GM23338 (cell line): ENCODE results near the gene PLEKHH3. TPM values are rescaled to one million over a fixed set of nuclear protein-coding genes. Genes with fewer than 3 reads are reported as not detected.
A peak's percentile ranks its signal among the peaks of the same experiment; 100 is the strongest.

Experiments
- ATAC-seq: fragments of 200-7000 bp; cut with Tn5 transposase; 3 replicates; pipeline ENCODE4 v1.9.1; 2020
- DNase-seq: peaks from one replicate; pipeline ENCODE4 v3.0.0-alpha.2; 2015; ENCODE audit warnings: low spot score
- H2AFZ ChIP-seq: fragments of 200-600 bp; sonication (generic); 2 replicates; pipeline ENCODE4 v1.8.0; 2016; ENCODE audit warnings: antibody characterized with exemption, mild to moderate bottlenecking, moderate library complexity
- H3F3A ChIP-seq: fragments of 200-600 bp; sonication (generic); replicated peaks from 2 replicates; pipeline ENCODE4 v1.8.0; 2017; ENCODE audit warnings: antibody characterized with exemption, mixed run types, low read depth
- H3K27ac ChIP-seq: fragments of 200-600 bp; sonication (generic); 2 replicates; pipeline ENCODE4 v1.6.1; 2016; ENCODE audit warnings: low read depth
- H3K27me3 ChIP-seq: fragments of 200-600 bp; sonication (generic); 2 replicates; pipeline ENCODE4 v1.8.0; 2016; ENCODE audit warnings: mild to moderate bottlenecking, mixed run types, moderate library complexity; ENCODE audit not compliant: insufficient read depth
- H3K36me3 ChIP-seq: fragments of 200-600 bp; sonication (generic); 2 replicates; pipeline ENCODE4 v1.8.0; 2016; ENCODE audit warnings: mild to moderate bottlenecking; ENCODE audit not compliant: insufficient read depth
- H3K4me1 ChIP-seq: fragments of 200-600 bp; sonication (generic); 2 replicates; pipeline ENCODE4 v1.8.0; 2016; ENCODE audit warnings: mild to moderate bottlenecking, moderate library complexity; ENCODE audit not compliant: insufficient read depth
- H3K4me2 ChIP-seq: fragments of 200-600 bp; sonication (generic); 2 replicates; pipeline ENCODE4 v1.7.1; 2017; ENCODE audit warnings: mixed run types
- H3K4me3 ChIP-seq: fragments of 200-600 bp; sonication (generic); 2 replicates; pipeline ENCODE4 v1.6.1; 2016; ENCODE audit warnings: mixed run types
- H3K79me2 ChIP-seq: fragments of 200-600 bp; sonication (generic); replicated peaks from 2 replicates; pipeline ENCODE4 v1.8.0; 2017; ENCODE audit warnings: mild to moderate bottlenecking; ENCODE audit not compliant: insufficient read depth
- H3K9me2 ChIP-seq: fragments of 200-600 bp; sonication (generic); 2 replicates; pipeline ENCODE4 v1.8.0; 2017; ENCODE audit not compliant: insufficient read depth
- H4K20me1 ChIP-seq: fragments of 200-600 bp; sonication (generic); replicated peaks from 2 replicates; pipeline ENCODE4 v1.8.0; 2017; ENCODE audit warnings: mild to moderate bottlenecking; ENCODE audit not compliant: insufficient read depth
- H3K27ac Mint-ChIP-seq: 2 replicates; pipeline ENCODE4 v1.8.0; 2020; ENCODE audit warnings: inconsistent platforms, mild to moderate bottlenecking, moderate library complexity, mixed read lengths
- H3K27me3 Mint-ChIP-seq: 3 replicates; pipeline ENCODE4 v1.8.0; 2022; ENCODE audit warnings: low read depth, mild to moderate bottlenecking, moderate library complexity, mixed read lengths, inconsistent platforms; ENCODE audit not compliant: insufficient read depth, poor library complexity
- H3K36me3 Mint-ChIP-seq: 3 replicates; pipeline ENCODE4 v1.8.0; 2021; ENCODE audit warnings: low read depth, mild to moderate bottlenecking, inconsistent platforms, moderate library complexity, mixed read lengths
- H3K4me1 Mint-ChIP-seq: 3 replicates; pipeline ENCODE4 v1.8.0; 2020; ENCODE audit warnings: mild to moderate bottlenecking, inconsistent platforms, mixed read lengths
- H3K4me3 Mint-ChIP-seq: 3 replicates; pipeline ENCODE4 v1.8.0; 2021; ENCODE audit warnings: moderate library complexity, mild to moderate bottlenecking, inconsistent platforms, mixed read lengths
- H3K9me3 Mint-ChIP-seq: 3 replicates; pipeline ENCODE4 v1.8.0; 2020; ENCODE audit warnings: moderate library complexity, mild to moderate bottlenecking, inconsistent platforms, mixed read lengths
- CREB1 ChIP-seq: fragments of 250-450 bp; sonication (Bioruptor Pico); IDR thresholded peaks from 2 replicates; pipeline ENCODE4 v1.5.0; 2020; ENCODE audit warnings: low read depth, mild to moderate bottlenecking, moderate library complexity
- EZH2 ChIP-seq: fragments of 200-600 bp; sonication (generic); IDR thresholded peaks from one replicate; pipeline ENCODE4 v1.8.0; 2017; ENCODE audit warnings: antibody characterized with exemption, mild to moderate bottlenecking, low read depth; ENCODE audit not compliant: unreplicated experiment
- JUNB ChIP-seq: IDR thresholded peaks from one replicate; pipeline ENCODE4 v1.6.1; 2016; ENCODE audit warnings: antibody characterized with exemption; ENCODE audit not compliant: unreplicated experiment
- NANOG ChIP-seq: IDR thresholded peaks from 2 replicates; pipeline ENCODE4 v1.6.1; 2016; ENCODE audit warnings: antibody characterized with exemption, borderline replicate concordance
- POLR2AphosphoS5 ChIP-seq: IDR thresholded peaks from 2 replicates; pipeline ENCODE4 v1.6.1; 2016; ENCODE audit warnings: antibody characterized with exemption, low read depth
- STAT1 ChIP-seq: IDR thresholded peaks from one replicate; pipeline ENCODE4 v1.6.1; 2016; ENCODE audit warnings: antibody characterized with exemption; ENCODE audit not compliant: unreplicated experiment
- ZNF114 ChIP-seq: fragments of 250-450 bp; sonication (Bioruptor Pico); IDR thresholded peaks from 2 replicates; pipeline ENCODE4 v1.5.0; 2020; ENCODE audit warnings: mild to moderate bottlenecking, moderate library complexity
- ZNF331 ChIP-seq: fragments of 250-450 bp; sonication (Bioruptor Pico); IDR thresholded peaks from 2 replicates; pipeline ENCODE4 v1.5.0; 2020; ENCODE audit warnings: low read depth, mild to moderate bottlenecking, moderate library complexity
- polyA plus RNA-seq: library from polyadenylated mRNA; unstranded; fragments of >200 nt; fragmentation: Nextera tagmentation; extraction: Ambion mirVana; gene quantifications from 2 replicates; pipeline ENCODE4 v1.2.1, GENCODE V29; 2016
- total RNA-seq: library from RNA; depleted of rRNA; stranded (reverse); fragments of >200 nt; shearing (Covaris generic); gene quantifications from 2 replicates; pipeline ENCODE4 v1.2.3, GENCODE V29; 2014
- TF ChIP-seq, protein P1 (sequence below): IDR thresholded peaks from one replicate; pipeline ENCODE4 v1.6.1; 2018; ENCODE audit warnings: antibody characterized with exemption; ENCODE audit not compliant: unreplicated experiment
- TF ChIP-seq, protein P2 (sequence below): IDR thresholded peaks from 2 replicates; pipeline ENCODE4 v1.6.1; 2016; ENCODE audit warnings: antibody characterized with exemption
- TF ChIP-seq, protein P3 (sequence below), 2 experiments: fragments of 200-600 bp in 1 of 2; sonication (generic) in 1 of 2; conservative IDR thresholded peaks; 2 replicates each; pipeline versions ENCODE4 v1.5.1 to v1.6.1; 2016 to 2017; ENCODE audit warnings: antibody characterized with exemption in 2 of 2, low read depth in 2 of 2, mild to moderate bottlenecking in 2 of 2, moderate library complexity in 1 of 2

PLEKHH3 gene
- total and polyA plus RNA-seq, 2 experiments from 2014 or later, result 10.9 to 24.2 TPM

DNA sequence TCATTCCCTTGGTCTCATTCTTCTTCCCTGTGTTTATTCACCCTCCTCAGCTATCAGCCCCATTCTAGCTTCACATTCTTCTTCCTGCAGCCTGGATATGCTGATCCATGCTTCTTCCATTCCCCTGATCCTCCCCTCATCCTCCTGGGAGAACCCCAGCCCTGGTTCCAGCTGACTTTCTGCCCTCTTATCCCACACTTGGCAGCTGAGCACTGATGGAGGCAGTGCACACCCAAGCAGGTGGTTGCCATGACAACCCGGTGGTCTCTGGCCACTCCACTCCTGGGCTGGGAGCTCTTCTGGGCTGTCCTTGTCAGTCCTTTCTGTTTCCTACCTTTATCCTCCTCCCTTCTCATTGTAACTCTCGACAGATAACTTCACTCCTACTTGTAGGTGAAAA is 34.5 kb downstream of the PLEKHH3 start:
- Histone ChIP-seq H3F3A (no peaks in the 10 kb centered on the region), H2AFZ (peak overlapping the region; percentile 93), H3K4me3 (no peak overlapping the region), H4K20me1 (no peaks in the 10 kb centered on the region), H3K36me3 (no peaks in the 10 kb centered on the region), H3K4me2 (no peak overlapping the region), H3K9me2 (no peaks in the 10 kb centered on the region), H3K27ac (no peak overlapping the region), H3K27me3 (no peaks in the 10 kb centered on the region), H3K79me2 (no peaks in the 10 kb centered on the region), H3K4me1 (peaks cover 5% of the 10 kb centered on the region; the same call in 1 of the 2 replicates)
- Mint-ChIP-seq H3K36me3 (no peaks in the 10 kb centered on the region), H3K4me3 (no peak overlapping the region), H3K27me3 (peaks cover 8% of the 10 kb centered on the region), H3K4me1 (peaks cover 8% of the 10 kb centered on the region), H3K9me3 (no peaks in the 10 kb centered on the region), H3K27ac (no peak overlapping the region)
- ATAC-seq (peak; percentile 67), DNase-seq (peak; percentile 53)
- TF ChIP-seq STAT1 (no peak), JUNB (no peak), NANOG (no peak), CREB1 (CRISPR knock-in tag) (no peak)
- TF ChIP-seq, protein P1, sequence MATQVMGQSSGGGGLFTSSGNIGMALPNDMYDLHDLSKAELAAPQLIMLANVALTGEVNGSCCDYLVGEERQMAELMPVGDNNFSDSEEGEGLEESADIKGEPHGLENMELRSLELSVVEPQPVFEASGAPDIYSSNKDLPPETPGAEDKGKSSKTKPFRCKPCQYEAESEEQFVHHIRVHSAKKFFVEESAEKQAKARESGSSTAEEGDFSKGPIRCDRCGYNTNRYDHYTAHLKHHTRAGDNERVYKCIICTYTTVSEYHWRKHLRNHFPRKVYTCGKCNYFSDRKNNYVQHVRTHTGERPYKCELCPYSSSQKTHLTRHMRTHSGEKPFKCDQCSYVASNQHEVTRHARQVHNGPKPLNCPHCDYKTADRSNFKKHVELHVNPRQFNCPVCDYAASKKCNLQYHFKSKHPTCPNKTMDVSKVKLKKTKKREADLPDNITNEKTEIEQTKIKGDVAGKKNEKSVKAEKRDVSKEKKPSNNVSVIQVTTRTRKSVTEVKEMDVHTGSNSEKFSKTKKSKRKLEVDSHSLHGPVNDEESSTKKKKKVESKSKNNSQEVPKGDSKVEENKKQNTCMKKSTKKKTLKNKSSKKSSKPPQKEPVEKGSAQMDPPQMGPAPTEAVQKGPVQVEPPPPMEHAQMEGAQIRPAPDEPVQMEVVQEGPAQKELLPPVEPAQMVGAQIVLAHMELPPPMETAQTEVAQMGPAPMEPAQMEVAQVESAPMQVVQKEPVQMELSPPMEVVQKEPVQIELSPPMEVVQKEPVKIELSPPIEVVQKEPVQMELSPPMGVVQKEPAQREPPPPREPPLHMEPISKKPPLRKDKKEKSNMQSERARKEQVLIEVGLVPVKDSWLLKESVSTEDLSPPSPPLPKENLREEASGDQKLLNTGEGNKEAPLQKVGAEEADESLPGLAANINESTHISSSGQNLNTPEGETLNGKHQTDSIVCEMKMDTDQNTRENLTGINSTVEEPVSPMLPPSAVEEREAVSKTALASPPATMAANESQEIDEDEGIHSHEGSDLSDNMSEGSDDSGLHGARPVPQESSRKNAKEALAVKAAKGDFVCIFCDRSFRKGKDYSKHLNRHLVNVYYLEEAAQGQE, result no peak
- TF ChIP-seq, protein P2, sequence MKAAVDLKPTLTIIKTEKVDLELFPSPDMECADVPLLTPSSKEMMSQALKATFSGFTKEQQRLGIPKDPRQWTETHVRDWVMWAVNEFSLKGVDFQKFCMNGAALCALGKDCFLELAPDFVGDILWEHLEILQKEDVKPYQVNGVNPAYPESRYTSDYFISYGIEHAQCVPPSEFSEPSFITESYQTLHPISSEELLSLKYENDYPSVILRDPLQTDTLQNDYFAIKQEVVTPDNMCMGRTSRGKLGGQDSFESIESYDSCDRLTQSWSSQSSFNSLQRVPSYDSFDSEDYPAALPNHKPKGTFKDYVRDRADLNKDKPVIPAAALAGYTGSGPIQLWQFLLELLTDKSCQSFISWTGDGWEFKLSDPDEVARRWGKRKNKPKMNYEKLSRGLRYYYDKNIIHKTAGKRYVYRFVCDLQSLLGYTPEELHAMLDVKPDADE, result no peak

DNA sequence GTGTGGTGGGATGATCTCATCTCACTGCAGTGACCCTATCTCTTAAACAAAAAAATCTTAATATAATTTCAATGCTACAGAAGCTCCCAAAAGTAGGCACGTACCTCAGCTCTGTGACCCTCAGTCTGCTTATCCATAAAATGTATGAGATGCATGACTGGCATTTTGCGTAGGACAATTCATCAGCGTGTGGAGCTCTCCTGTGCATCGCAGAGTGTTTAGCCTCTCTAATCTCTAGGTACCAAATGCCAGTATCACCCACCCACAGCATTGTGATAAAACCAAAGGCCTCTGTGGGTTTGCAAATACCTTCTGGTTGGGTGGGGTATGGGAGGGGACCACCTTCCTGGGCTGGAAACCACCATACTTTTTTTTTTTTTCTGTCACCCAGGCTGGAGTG is 36.7 kb downstream of the PLEKHH3 start:
- peaks cover 8% of the 10 kb centered on the region for H3K27me3 Mint-ChIP-seq
- Histone ChIP-seq H4K20me1 (no peaks in the 10 kb centered on the region), H3K4me1 (peaks cover 5% of the 10 kb centered on the region; the same call in 1 of the 2 replicates), H3K4me2 (no peak overlapping the region), H3K9me2 (no peaks in the 10 kb centered on the region), H2AFZ (no peak overlapping the region), H3K36me3 (no peaks in the 10 kb centered on the region), H3K27ac (no peak overlapping the region), H3K4me3 (no peak overlapping the region), H3F3A (no peaks in the 10 kb centered on the region), H3K79me2 (no peaks in the 10 kb centered on the region), H3K27me3 (no peaks in the 10 kb centered on the region)
- no peak overlapping the region for H3K4me3 Mint-ChIP-seq
- ATAC-seq, result no peak
- no peaks in the 10 kb centered on the region for H3K36me3 Mint-ChIP-seq
- DNase-seq, result no peak
- no peaks in the 10 kb centered on the region for H3K9me3 Mint-ChIP-seq
- H3K27ac Mint-ChIP-seq, result no peak overlapping the region
- peaks cover 8% of the 10 kb centered on the region for H3K4me1 Mint-ChIP-seq
- TF ChIP-seq NANOG, result no peak
- TF ChIP-seq POLR2AphosphoS5, result no peak
- no peak for TF ChIP-seq JUNB
- no peak for TF ChIP-seq ZNF331 (CRISPR knock-in tag)
- TF ChIP-seq STAT1, result no peak
- TF ChIP-seq CREB1 (CRISPR knock-in tag), result no peak
- TF ChIP-seq EZH2, result no peak
- TF ChIP-seq, protein P3, sequence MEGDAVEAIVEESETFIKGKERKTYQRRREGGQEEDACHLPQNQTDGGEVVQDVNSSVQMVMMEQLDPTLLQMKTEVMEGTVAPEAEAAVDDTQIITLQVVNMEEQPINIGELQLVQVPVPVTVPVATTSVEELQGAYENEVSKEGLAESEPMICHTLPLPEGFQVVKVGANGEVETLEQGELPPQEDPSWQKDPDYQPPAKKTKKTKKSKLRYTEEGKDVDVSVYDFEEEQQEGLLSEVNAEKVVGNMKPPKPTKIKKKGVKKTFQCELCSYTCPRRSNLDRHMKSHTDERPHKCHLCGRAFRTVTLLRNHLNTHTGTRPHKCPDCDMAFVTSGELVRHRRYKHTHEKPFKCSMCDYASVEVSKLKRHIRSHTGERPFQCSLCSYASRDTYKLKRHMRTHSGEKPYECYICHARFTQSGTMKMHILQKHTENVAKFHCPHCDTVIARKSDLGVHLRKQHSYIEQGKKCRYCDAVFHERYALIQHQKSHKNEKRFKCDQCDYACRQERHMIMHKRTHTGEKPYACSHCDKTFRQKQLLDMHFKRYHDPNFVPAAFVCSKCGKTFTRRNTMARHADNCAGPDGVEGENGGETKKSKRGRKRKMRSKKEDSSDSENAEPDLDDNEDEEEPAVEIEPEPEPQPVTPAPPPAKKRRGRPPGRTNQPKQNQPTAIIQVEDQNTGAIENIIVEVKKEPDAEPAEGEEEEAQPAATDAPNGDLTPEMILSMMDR (conservative IDR thresholded peaks at IDR 0.05; ENCODE audit: low read depth in 2 of 2), result no peak
- TF ChIP-seq, protein P2, result no peak
- no peak for TF ChIP-seq ZNF114
